GM12873 (cell line): ENCODE results near the gene SCN3A.

Experiments
- TF ChIP-seq, protein P1 (sequence below): IDR thresholded peaks from 2 replicates; pipeline ENCODE4 v1.5.1; 2012; ENCODE audit warnings: low read depth, mild to moderate bottlenecking, moderate library complexity, low read length, control low read depth; ENCODE audit not compliant: insufficient read depth; ENCODE audit errors: missing control alignments

Gene SCN3A

DNA sequence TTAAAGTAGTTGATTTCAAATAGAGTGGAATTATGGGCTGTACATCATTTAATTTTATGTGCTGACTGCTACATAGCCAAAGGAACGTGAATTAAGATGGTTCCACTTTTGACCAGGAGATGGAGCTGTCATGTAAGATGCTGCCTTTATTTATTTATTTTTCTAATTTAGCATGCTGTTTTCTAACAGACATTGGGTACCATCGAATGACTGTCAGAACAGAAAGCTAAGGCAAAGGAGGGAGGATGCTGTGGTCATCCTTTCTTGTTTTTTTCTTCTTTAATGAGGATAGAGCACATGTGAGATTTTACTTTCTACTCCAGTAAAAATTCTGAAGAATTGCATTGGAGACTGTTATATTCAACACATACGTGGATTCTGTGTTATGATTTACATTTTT, 35.4 kb upstream of the SCN3A start, which contains the start of gene SCN2A:
TSS of gene SCN2A (plus strand) at position 185 of the 400 bp plus-strand sequence. CDS start 56,410 bp downstream, outside the sequence.
- TF ChIP-seq, protein P1, sequence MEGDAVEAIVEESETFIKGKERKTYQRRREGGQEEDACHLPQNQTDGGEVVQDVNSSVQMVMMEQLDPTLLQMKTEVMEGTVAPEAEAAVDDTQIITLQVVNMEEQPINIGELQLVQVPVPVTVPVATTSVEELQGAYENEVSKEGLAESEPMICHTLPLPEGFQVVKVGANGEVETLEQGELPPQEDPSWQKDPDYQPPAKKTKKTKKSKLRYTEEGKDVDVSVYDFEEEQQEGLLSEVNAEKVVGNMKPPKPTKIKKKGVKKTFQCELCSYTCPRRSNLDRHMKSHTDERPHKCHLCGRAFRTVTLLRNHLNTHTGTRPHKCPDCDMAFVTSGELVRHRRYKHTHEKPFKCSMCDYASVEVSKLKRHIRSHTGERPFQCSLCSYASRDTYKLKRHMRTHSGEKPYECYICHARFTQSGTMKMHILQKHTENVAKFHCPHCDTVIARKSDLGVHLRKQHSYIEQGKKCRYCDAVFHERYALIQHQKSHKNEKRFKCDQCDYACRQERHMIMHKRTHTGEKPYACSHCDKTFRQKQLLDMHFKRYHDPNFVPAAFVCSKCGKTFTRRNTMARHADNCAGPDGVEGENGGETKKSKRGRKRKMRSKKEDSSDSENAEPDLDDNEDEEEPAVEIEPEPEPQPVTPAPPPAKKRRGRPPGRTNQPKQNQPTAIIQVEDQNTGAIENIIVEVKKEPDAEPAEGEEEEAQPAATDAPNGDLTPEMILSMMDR = peak; percentile 55

DNA sequence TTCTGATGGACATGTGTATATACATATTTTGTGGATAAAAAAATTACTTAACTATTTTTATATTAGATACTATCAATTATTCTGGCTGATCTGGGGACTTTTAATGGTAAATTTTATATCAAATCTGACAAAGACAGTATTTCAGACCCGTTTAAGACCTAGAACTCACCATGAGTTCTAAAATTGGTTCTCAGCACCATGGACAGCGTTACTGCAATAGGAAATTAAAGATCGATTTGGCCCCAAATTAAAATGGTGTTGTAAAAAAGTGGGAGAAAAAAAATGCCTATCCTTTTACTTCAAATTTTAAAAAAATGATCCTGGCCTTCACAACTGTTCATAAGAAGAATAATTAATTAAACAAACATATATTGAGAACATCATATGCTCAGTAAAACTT, 34.4 kb upstream of the SCN3A start:
- TF ChIP-seq, protein P1 = no peak

DNA sequence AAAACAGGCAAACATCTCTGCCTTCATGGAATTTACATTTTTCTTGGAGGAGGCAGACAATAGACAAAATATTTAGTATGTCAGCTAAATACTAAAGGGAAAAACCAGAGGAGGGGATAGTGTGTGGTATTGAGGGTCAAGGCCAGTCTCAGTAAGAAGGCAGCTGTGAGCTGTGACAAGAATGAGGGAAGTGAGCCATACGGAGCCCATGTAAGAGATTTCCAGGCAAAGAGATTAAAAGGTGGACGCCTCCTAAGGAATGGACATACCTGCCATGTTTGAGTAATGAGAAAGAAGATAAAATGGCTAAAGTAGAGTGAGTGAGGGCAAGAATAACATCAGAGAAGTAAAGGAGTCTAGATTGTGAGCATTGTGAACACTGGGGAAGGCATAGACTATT, 33.2 kb upstream of the SCN3A start:
- TF ChIP-seq, protein P1 = no peak

DNA sequence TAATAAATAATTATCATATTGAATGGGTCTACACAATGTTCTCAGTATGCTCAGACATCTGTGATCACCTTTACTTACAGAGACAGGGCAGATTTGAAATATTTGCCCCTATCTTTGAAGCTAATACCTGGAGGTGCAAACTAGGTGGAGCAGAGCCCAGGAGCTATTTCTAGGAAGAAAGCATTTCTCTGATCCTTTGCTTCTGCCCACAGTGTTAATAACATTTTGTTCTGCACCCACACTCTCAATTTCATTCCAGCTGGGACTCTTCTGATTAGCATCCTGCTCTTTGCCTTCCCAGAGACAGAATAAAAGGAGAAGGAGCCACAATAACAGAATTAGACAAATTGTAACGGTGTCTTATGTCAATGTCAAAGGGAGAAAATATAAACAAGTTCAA, 23.7 kb upstream of the SCN3A start:
- TF ChIP-seq, protein P1 = no peak

DNA sequence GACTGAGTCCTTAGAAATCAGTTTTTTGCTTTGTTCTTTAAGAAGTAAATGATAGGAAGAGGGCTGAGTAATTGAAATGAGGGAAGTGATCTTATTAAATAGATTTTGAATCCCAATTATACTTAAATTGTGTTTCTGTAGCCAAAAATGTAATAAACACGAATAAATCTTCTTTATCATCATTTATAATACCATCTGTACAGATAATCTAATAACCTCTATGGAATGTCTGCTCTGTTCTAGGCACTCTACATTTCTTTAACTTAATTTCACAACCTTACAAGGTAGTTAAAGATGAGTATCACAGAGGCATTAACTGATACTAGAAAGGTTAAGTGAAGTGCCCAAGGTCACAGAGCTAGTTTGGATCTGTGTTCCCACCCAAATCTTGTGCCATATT, 21.1 kb upstream of the SCN3A start:
- TF ChIP-seq, protein P1 = no peak

DNA sequence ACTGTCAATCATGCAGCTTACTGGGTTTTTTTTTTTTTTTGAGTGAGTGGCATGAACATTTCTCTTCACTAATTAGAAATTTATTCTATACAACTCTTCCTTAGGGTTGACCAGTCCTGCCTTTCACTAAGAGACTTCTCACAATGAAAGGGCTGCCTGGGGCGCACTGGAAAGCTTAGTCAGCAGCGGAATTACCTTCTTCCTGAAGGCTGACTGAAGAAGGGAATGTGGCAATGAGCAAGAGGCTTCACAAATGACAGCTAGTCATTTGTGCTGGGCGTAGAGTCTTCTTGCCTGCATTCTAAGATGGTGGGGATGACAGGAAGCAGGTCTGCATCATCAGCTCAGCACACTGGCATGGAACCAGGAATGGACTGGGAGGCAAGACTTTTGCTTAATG, 15.6 kb upstream of the SCN3A start:
- TF ChIP-seq, protein P1 = no peak

DNA sequence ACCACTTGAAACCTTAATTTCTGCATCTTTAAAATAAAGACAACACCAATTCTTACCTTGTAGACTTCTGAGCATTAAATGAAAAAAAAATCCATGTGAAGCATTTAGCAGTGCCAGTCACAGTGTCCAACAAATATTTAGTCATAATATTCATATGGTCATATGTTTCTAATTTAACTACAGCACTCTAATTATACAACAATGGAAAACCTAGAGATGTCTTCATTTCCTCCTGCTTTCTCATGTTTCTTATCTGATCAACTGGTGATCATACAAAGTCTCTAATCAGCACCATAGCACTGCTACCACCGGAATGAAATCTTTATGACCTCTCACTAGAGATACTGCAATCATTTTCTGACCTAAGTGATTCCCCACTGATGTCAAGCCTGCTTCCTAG, 10.2 kb upstream of the SCN3A start:
- TF ChIP-seq, protein P1 = no peak

DNA sequence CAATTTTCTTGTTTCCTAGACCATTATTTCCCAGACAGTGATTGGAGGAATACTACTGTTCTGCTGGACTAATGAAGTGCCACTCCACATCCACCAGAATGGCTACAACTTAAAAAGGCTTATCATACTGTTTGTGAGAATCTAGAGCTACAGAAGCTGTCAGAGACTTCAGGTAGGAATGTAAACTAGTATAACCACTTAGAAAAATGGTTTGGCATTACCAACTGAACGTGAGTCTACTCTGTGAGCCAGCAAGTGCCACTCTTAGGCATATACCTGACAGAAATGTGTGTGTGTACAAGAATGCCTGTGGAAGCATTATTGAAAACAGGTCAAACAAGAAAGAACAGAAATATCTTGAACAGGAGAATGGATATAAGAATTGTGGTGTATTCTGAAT, 4.2 kb upstream of the SCN3A start:
- TF ChIP-seq, protein P1 = no peak
